Kasumi-1 (cell line): ENCODE measurements around the gene ARL5A.
A peak's percentile ranks its signal among the peaks of the same experiment; 100 is the strongest.
"Not testable (repeated sequence)": the region's sequence is repeated elsewhere in the genome, so short reads cannot be mapped to it uniquely, and the experiment has no call there.

Experiments
- DNase-seq, 2 experiments: peaks; one replicate each; lab custom pipeline; 2025; lab: John Stamatoyannopoulos, UW

The ARL5A gene

GRCh38 chr2:151828143-151828889, at the start of gene ARL5A:
TSS of gene ARL5A (minus strand) at chr2:151828421. CDS start at chr2:151828176, 245 bp downstream.
- peak; percentile 97 to 98 for DNase-seq

- DNase-seq, result not testable (repeated sequence)
Observed at GRCh38 chr2:151875631-151876030, 47.4 kb upstream of the ARL5A start.

GRCh38 chr2:151872463-151872862, 44.2 kb upstream of the ARL5A start:
- no peak for DNase-seq

GRCh38 chr2:151869291-151869690, 41.1 kb upstream of the ARL5A start:
- DNase-seq, result no peak

DNA sequence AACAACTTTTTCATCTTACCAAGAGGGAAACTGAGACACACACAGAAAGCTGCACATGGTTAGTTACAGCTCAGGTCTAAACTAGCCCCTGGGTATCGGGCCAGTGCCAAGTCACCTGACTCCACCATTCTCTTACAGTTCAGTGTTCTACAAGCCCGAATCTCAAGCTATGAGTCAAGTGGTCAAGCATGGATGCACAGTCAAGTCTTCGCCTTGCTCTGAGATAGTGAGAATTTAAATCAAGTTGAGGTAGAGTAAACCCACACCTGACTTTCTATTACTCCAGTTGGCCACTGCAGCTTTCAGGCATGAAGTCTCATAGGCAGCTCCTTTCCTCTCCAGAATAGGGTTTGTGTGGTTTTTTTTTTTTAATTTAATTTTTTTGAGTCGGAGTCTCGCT, 34.5 kb upstream of the ARL5A start:
- DNase-seq, result no peak

DNA sequence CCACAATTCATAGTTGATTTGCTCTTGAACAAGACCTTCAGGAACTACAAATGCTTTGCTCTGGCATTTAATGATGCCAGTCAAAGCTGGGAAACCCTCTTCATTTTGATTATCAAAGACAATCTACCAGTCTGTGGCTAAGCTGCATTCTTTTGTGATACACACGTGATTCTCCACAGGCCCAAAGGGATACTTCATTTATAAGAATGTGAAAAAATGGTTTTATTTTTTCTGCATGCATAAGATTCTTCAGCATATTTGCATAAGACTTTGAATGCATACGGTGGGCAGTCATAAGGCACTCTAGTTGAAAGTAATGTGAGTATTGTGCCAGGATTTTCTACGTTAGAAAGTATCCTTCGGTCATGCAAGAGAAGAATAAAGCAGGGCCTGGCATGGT, 33.0 kb upstream of the ARL5A start:
- no peak for DNase-seq

- no peak for DNase-seq
Observed at GRCh38 chr2:151860613-151861146, 32.5 kb upstream of the ARL5A start.

- DNase-seq, result no peak
Observed at GRCh38 chr2:151860210-151860609, 32.0 kb upstream of the ARL5A start.

GRCh38 chr2:151857650-151858049, 29.4 kb upstream of the ARL5A start:
- DNase-seq, result no peak

DNA sequence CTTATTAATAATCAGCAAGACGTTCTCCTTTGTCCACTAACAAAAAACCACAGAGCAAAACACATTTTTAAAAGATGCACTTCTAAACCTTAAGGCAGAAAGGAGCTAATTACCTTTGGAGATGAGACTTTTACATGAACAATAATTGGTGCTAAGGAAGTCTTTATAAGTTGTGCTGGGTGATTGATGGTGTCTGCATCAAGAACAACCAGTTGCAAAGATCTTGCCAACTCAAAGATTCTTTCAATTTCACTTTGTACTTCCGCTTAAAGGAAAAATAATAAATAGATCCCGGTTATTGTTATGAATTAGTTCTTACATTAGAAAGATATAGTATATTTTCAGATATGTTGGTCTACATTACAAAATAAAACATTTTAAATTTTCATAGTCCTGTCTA, 26.9 kb upstream of the ARL5A start:
- DNase-seq, result no peak

- no peak for DNase-seq
Observed at GRCh38 chr2:151853070-151853758, 25.0 kb upstream of the ARL5A start.

GRCh38 chr2:151852260-151853069, 24.2 kb upstream of the ARL5A start:
- DNase-seq, result no peak

GRCh38 chr2:151851761-151852160, 23.5 kb upstream of the ARL5A start:
- DNase-seq, result no peak

DNA sequence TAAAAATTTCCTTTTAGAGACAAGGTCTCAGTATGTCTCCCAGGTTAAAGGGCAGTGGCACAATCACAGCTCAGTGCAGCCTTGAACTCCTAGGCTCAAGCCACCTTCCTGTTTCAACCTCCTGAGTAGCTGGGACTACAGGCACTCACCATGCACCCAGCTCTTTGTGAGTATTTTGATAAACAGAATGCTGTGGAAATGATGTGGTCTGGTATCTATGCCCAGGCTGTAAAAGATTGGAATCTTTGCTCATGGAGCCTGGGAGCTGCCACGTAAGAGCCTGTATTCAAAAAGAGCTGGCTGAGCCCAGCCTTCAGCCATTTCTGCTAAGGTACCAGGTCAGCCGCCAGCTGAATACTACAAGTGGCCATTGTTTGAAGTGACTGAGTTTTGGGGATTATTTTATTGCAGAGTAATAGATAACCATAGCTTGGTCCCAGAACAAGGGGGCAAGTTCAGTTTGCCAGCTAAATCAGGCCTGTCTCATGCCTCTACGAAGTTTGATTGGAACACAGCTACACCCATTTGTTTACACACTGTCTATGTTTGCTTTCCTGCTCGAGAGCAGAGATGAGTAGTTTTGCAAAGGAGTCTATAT, 21.3 kb upstream of the ARL5A start:
- no peak for DNase-seq

DNA sequence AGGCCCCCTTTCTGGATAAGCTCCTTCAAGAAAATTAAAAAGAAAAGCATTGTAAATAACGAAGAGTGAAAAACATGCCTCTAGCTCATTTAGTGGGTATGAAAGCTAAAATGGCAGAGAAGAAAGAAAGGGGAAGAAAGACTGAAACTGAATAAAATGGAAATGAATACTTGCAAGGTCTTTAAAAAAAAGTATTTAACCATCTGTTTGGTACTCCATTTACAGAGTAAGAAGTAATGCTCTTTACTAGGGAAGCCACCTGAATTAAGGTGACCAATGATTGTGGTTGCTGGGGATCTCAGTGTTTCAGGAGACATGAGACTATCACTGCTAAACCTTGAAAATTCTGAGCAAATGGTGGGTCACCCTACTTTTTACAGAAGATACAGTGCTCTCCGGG, 17.7 kb upstream of the ARL5A start:
- DNase-seq, result no peak

- no peak for DNase-seq
Observed at GRCh38 chr2:151845481-151845880, 17.3 kb upstream of the ARL5A start.

DNA sequence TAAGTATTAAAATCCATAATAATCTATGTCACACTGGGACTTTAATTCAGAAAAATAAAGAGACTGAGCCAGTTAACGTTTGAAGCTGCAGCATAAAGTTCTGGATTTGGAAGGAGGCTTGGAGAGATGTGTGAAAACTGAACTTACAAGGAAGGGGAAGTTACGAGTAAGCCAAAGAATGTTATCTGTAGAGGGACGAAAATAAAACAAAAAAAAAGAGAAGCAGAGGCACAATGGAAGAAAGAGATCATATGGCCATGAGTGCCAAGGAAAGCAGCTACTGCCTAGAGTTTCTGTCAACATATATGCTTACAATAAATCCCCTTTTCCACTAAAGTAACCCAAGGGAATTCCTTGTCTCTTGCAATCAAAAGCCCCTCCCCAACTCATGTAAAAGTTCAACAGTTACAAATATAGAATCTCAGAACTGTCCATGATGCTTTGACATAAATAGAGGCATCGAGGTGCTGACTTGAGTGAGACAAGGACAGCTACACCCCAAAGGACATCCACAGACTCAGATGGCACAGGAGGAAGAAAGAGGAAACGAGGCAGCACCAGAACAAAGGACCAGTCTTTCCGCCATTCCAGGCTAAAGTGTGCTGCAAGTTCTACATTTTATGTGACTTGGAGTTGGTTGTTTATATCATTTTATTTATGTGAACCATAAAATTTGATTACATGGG, 16.1 kb upstream of the ARL5A start:
- DNase-seq, result peak; percentile 73 to 74

GRCh38 chr2:151843691-151844061, 15.5 kb upstream of the ARL5A start:
- DNase-seq, result no peak

DNA sequence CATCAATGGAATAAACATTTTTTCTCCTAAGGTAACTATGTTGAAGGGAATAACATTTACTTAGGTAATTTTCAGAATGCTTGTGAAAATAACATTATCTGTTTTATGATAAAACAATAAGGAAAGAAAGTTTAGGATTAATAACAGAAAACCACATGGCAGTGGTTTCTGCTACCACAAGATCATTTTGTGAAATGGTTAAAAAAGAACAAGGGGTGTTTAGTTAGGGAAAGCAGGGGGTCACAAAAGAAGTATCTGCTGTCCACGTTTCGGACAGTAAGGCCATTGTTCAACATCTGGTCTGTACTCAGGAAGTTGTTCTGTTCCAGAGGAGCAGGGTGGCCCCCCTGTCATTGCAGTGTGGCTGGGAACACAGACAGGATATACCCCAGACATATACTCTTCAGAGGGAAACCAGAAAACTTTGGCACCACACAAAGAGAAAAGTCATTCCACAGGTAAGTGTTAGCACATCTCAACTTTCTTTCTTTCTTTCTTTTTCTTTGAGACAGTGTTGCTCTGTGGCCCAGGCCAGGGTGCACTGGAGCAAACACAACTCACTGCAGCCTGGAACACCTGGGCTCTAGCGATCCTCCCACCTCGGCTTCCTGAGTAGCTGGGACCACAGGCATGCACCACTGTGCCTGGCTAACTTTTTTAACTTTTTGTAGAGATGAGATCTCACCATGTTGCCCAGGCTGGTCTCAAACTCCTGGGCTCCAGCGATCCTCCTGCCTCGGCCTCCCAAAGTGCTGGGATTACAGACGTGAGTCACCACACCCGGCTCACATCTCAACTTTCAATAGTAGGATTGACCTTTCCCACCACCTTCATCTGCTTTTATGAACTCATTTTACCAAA, 14.8 kb upstream of the ARL5A start:
- no peak for DNase-seq

DNA sequence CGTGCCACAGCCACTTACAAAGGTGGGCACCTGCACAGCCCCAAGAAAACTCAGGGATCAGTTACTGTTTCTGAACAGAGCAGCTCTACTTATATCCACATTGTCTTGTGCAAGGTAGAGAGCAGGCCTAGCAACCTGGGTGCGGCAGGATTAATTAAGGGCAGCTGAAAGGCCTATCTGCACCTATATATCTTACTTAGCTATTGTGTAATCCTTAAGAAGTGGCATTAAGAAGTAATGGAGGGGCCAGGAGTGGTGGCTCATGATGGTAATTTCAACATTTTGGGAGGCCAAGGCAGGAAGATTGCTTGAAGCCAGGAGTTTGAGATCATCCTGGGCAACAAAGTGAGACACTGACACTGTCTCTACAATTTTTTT, 12.8 kb upstream of the ARL5A start:
- no peak for DNase-seq
